ENCODE results near the gene INPP5D.

The INPP5D gene

GRCh38 chr2:233244818-233245217 is 184.7 kb downstream of the INPP5D start:
- no peak for DNase-seq

- no peak for DNase-seq
Measured at GRCh38 chr2:233245406-233245805, 185.3 kb downstream of the INPP5D start.

- no peak for DNase-seq
Measured at GRCh38 chr2:233247116-233247515, 187.0 kb downstream of the INPP5D start.

- no peak for DNase-seq
Measured at GRCh38 chr2:233247744-233248143, 187.6 kb downstream of the INPP5D start.

GRCh38 chr2:233248999-233249398 is 188.9 kb downstream of the INPP5D start:
- DNase-seq = no peak

GRCh38 chr2:233250568-233250967 is 190.4 kb downstream of the INPP5D start:
- DNase-seq = no peak

- DNase-seq = no peak
Measured at GRCh38 chr2:233250985-233251305, 190.8 kb downstream of the INPP5D start.

GRCh38 chr2:233251306-233252116 is 191.4 kb downstream of the INPP5D start, which contains the start of gene ATG16L1:
Gene ATG16L1, plus strand, starts transcription at chr2:233251673. Its CDS starts 155 bp downstream, at chr2:233251828.
- DNase-seq = peak; percentile 88

- DNase-seq = no peak
Measured at GRCh38 chr2:233252227-233252626, 192.1 kb downstream of the INPP5D start.

- DNase-seq = no peak
Measured at GRCh38 chr2:233255151-233255550, 195.0 kb downstream of the INPP5D start.

- DNase-seq = no peak
Measured at GRCh38 chr2:233256048-233256447, 195.9 kb downstream of the INPP5D start.
